ENCODE measurements around the gene ICAM1. TPM values are rescaled to one million over a fixed set of nuclear protein-coding genes. Genes with fewer than 3 reads are reported as not detected.
A peak's percentile ranks its signal among the peaks of the same experiment; 100 is the strongest.

The ICAM1 gene
- total RNA-seq, 1 donor from 2014 or later = 6.4 TPM

DNA sequence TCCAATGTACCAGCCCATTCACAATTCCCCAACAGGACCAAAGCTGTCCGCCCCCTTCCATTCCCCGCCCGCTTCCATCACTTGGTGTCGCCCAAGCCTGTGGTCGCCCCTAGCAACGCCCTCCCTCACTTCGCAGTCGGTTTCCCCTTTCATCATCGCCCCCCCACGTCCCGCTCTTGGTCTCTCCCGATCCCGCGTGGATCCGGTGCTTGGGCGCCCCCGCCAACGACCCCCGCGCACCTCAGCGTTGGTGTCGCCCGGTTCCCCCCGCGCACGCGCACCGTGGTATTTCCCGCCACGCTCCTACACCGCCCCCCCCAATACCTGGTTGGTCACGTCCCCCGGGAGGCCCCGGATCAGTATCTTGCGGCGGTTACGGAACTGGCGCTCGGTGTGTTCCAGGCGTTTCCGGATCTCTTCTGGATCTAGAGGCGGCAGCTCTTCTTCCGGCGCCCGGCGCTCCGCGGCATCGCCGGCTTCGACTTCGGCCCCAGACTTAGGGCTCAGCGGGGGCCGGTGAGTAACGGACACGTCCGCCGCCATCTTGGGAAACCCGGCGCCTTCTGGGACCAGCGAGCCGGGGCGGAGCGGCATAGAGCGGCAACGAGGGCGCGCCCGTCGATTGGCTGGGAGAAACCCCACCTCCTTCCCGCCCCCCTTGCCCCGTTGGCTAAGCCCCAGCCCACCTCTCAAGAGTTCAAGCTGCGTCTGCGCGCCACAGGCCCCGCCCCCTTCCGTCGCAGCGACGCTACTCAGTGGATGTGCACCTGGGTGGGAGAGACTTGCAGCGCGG is 62.2 kb downstream of the ICAM1 start, which contains the start of gene RAVER1:
TSS of gene RAVER1 (minus strand) at position 565 of the 793 bp plus-strand sequence. CDS start at position 543, 22 bp downstream.
- ATAC-seq (ENCODE audit: poor library complexity) = peak; percentile 94

DNA sequence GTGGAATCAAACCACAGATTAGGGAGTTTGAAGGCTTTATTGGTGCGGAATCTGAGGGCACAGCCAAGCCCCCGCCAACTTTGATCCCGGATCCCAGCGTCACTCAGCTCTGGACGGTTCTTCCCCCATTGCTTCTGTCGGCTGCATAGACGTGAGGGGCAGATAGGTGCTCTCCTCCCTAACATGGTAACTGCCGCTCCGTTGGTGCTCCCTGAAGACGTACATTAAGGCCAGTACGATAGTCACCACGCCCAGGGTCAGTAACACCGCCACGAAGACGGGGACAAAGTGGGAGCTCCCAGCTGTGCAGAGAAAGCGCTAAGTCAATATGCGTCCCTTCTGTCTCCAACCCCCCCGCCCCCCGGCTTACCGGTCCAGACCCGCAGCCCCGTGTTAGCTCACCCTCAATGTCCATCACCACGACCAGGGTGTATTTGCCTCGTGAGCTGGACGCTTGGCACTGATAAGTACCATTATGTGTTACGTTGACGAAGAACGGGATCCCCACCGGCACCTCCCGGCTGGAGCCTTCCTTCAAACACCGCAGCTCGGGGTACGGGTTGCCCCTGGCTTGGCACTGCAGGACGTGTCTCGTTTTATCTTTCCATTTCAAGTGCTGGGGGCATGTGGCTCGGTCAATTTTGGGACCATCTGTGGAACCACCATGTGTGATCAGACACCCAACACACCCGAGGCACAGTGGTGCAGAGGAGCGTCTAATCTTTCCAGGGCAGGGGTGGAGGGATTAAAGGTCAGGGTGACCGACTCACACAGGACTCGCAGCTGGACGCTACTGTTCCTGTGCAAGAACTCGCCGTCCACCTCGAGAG is 63.1 kb downstream of the ICAM1 start:
- no peak for DNase-seq
- intact Hi-C loops (cut with DNase I) = no loop called here
- peak; percentile 0 for ATAC-seq (ENCODE audit: poor library complexity)

More for the DNA sequence above, 62.2 kb downstream of the ICAM1 start, which contains the start of gene RAVER1:
- DNase-seq = peak; percentile 99
- intact Hi-C loops (cut with DNase I) = no loop called here

DNA sequence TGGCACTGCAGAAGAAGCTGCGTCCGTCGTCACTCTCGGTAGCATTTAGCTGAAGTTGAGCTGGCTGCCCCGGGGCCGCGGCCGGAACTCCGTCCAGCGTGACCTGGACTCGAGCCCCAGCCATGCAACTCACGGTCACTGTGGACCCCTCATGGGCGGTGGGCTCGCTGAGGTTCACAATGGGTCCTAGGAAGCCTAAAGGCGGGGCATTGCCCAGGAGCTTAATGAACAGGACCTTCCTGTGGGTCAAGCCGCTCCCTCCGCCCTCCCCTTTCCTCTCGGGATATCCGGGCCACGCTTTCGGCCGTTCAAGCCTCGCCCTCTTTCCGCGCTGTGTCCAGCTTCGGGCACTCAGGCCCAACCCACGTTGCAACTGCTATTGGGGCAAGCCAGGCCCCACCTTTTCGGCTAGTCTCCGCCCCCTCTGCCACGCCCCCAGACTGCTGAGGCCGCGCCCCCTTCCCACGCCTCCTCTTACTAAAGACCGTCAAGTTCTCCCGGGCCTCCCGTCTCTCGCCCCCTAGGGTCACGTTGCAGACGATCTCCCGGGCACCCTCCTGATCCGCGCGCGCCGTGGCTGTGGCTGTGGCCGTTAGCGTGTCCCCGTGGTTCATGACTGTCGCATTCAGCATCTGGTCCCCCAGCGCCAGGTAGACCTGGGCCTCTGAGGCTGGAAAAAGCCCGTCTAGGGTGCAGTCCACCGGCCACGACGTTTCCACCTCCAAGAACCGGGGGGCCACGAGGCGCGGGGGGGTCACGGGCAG is 63.9 kb downstream of the ICAM1 start:
- intact Hi-C loops (cut with DNase I) = no loop called here
- ATAC-seq (ENCODE audit: poor library complexity) (peak; percentile 87), DNase-seq (peak; percentile 96)

DNA sequence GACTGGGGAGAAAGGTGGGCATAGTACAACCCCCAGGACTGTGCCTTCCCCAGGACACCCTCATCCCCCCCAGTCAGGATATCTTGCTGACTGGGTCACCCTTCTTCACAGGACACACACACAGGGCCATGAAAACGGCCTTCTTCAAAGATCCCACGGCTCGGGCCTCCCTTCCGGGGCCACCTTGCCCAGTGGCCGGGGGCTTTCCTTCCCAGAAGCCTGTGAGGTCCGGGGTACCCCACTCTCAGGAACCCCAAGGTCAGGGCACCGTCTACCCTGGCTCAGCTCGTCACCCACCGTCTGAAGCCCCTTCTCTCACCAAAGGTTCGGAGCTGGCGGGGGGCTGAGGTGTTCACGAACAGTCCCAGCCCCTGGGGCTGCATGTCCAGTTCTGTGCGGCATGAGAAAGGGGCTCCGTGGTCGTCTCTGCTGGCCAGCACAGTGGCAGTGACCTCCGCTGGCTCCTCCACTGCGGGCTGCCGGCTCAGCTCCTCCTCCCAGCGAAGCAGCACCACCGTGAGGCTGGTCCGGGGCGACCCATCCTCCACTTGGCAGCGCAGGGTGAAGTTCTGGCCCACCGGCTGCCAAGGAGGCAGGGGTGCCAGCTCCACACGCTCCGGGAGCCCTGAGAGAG is 64.5 kb downstream of the ICAM1 start:
- intact Hi-C loops (cut with DNase I) = no loop called here
- DNase-seq (peak; percentile 57), ATAC-seq (ENCODE audit: poor library complexity) (no peak)

Small RNA genes lying within 50 kb of the gene (microRNA-seq; reads per million reads assigned to microRNA genes)
- not detected for gene MIR4322

Other genes starting within 250 kb of the ICAM1 start
- 8.5 TPM for gene SHFL, start 184.8 kb upstream of the ICAM1 start, total RNA-seq
- not detected for gene ANGPTL6, start 168.4 kb upstream of the ICAM1 start, total RNA-seq
- 20.0 TPM for gene PPAN, start 164.8 kb upstream of the ICAM1 start, total RNA-seq
- gene P2RY11, start 159.4 kb upstream of the ICAM1 start, total RNA-seq = 4.9 TPM
- gene EIF3G, start 151.2 kb upstream of the ICAM1 start, total RNA-seq = 153 TPM
- gene DNMT1, start 76.2 kb upstream of the ICAM1 start, total RNA-seq = 22.7 TPM
- gene S1PR2, start 39.8 kb upstream of the ICAM1 start, total RNA-seq = 5.9 TPM
- 72.4 TPM for gene MRPL4, start 18.9 kb upstream of the ICAM1 start, total RNA-seq
- gene ICAM4, start 15.8 kb downstream of the ICAM1 start, total RNA-seq = 0.46 TPM
- 0.11 TPM for gene ICAM5, start 18.8 kb downstream of the ICAM1 start, total RNA-seq
- gene ZGLP1, start 38.7 kb downstream of the ICAM1 start, total RNA-seq = 0.91 TPM
- gene FDX2, start 44.9 kb downstream of the ICAM1 start, total RNA-seq = 19.8 TPM
- gene RAVER1, start 62.4 kb downstream of the ICAM1 start, total RNA-seq = 9.9 TPM
- 31.0 TPM for gene ICAM3, start 68.5 kb downstream of the ICAM1 start, total RNA-seq
- gene TYK2, start 109.5 kb downstream of the ICAM1 start, total RNA-seq = 60.3 TPM
- 146 TPM for gene CDC37, start 132.4 kb downstream of the ICAM1 start, total RNA-seq
- 36.8 TPM for gene PDE4A, start 149.4 kb downstream of the ICAM1 start, total RNA-seq
- 78.3 TPM for gene KEAP1, start 232.2 kb downstream of the ICAM1 start, total RNA-seq
- 0.13 TPM for gene S1PR5, start 246.3 kb downstream of the ICAM1 start, total RNA-seq

All from Right ventricle myocardium superior (tissue), 1 donor.